Occipital lobe (tissue), 2 donors: ENCODE results near the gene PARVB. TPM values are rescaled to one million over a fixed set of nuclear protein-coding genes. Genes with fewer than 3 reads are reported as not detected.

ENCODE experiments used
- DNase-seq: peaks from one replicate; lab custom pipeline; 2025; lab: John Stamatoyannopoulos, UW
- total RNA-seq: library from RNA; depleted of rRNA; stranded (reverse); fragments of >200 nt; gene quantifications from one replicate; pipeline ENCODE4 v1.2.3, GENCODE V29; 2014

Gene PARVB
- total RNA-seq, 1 donor from 2014 or later, result 5.1 TPM

DNA sequence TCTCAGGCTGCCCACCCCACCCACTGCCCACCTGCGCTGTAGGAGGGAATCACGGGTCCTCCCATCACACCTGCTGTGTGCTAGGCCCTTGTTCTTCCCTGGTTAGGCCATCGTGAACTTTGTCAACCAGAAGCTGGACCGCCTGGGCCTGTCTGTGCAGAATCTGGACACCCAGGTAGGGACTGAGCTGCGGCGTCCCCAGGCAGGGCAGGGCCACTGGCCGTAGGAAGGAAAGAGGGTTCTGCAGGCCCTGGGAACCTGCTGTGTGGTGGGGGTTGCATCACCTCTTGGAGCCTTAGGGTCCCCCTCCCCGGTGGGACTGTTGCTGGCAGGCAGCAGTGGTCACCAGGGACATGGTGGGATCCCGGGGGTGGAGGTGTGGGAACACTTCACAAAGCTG lies 172.1 kb downstream of the PARVB start:
- DNase-seq, result no peak

DNA sequence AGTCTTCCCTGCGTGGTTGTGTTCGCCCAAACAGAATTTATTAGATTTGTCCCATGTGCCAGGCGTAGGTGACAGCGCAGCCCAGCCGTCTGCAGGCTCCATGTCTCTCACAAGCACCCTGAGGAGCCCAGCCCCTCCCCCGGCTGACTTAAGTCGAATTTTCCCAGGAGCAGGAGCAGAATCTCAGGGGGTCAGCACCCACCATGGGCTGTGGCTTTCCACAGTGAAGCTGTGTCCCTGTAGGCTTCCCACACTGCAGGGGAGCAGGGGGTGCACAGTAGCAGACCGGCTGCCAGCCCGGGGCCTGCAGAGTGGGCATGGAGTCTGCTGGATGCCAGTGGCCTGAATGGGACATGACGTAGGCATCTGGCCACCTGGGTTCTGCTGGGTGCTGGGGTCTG lies 172.6 kb downstream of the PARVB start:
- no peak for DNase-seq

DNA sequence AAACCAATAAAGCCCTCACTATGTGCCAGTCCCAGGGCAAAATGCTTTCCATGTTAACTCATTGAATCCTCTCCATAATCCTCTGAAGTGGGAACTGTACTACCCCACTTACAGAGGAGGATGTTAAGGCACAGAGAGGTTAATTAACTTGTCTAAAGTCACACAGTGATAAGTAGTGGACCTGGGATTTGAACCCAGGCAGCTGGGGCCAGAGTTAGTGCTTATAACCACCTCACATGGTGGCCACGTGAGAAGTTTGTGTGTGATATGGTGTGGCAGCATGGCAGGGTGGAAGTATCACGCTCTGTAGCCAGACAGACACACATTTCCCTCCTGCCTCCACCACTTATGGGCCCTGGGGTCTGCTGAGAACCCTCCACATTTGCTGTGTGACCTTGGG lies 173.2 kb downstream of the PARVB start:
- no peak for DNase-seq

- no peak for DNase-seq
These were observed 175.1 kb downstream of the PARVB start for GRCh38 chr22:44199164-44199563.

- DNase-seq, result no peak
These were observed 175.8 kb downstream of the PARVB start for GRCh38 chr22:44199866-44200265.

GRCh38 chr22:44200451-44200850 lies 176.3 kb downstream of the PARVB start:
- DNase-seq, result no peak

DNA sequence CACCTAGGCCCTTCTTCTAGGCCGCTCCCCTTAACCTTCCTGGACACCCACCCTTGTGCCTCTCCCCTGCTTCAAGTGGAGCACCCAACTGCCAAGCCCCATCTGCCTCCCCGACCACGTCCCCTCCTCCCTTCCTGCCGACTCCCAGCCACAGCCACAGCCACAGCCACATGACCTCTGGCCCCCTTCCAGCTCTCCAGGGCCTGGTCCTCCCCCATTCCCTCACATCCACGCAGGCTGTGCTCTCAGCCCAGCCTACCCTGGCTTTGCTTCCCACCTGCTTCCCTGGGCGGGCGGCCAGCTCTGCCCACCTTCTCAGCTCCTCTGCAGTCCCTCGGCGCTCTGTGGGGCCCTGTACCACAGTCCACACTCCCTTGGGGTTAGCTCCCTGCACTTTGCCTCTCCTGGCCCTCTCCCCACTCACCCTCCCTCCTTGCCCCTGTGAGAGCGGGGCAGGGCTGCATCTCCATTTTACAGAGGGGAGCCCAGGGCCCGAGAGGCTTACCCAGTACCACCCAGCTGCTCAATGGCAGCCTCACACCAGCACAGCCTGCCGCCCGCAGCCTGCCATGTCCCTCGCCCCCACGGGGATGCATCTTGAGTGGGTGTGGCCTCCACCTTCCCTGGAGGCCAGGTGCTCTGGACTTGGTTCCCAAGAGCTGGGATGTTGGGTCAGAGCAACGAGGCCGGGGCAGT lies 176.9 kb downstream of the PARVB start:
- DNase-seq, result no peak

GRCh38 chr22:44201665-44202064 lies 177.6 kb downstream of the PARVB start:
- DNase-seq, result no peak

- DNase-seq, result peak; percentile 32
These were observed 178.2 kb downstream of the PARVB start for GRCh38 chr22:44202261-44202789.

GRCh38 chr22:44203203-44203602 lies 179.1 kb downstream of the PARVB start:
- no peak for DNase-seq

GRCh38 chr22:44204739-44205515 lies 180.8 kb downstream of the PARVB start:
- DNase-seq, result no peak

GRCh38 chr22:44205516-44206329 lies 181.6 kb downstream of the PARVB start:
- DNase-seq, result no peak

DNA sequence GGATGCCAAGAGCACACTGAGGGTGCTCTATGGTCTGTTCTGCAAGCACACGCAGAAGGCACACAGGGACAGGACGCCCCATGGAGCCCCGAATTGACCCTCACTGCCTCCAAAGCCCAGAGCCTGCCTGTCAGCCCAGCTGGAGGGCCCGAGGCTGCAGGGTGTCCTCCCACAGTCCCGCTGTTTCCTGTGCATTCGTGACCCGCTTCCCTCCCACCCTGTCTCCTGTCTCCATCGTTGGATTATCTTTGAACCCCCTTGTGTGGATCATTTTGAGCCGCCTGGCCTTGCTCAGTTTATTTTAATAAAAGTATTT lies 182.2 kb downstream of the PARVB start:
- no peak for DNase-seq

- DNase-seq, result no peak
These were observed 182.6 kb downstream of the PARVB start for GRCh38 chr22:44206696-44207095.

- no peak for DNase-seq
These were observed 183.3 kb downstream of the PARVB start for GRCh38 chr22:44207173-44207980.

DNA sequence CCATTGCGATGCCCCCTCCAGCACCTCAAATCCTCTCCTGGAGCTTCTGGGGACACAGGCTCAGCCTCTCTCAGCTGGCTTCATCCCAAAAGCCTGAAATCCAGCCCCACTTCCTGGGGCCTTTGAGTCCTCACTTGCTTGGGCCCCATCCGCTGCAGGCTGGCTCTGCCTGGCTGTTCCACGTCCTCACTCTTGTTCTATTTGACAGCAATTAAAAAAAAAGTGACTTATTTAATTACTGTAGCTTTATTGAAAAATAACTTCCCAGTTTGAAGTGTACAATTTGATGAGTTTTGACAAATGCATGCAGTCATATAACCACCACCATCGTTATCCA lies 183.8 kb downstream of the PARVB start:
- no peak for DNase-seq

- DNase-seq, result no peak
These were observed 185.2 kb downstream of the PARVB start for GRCh38 chr22:44209343-44209742.

DNA sequence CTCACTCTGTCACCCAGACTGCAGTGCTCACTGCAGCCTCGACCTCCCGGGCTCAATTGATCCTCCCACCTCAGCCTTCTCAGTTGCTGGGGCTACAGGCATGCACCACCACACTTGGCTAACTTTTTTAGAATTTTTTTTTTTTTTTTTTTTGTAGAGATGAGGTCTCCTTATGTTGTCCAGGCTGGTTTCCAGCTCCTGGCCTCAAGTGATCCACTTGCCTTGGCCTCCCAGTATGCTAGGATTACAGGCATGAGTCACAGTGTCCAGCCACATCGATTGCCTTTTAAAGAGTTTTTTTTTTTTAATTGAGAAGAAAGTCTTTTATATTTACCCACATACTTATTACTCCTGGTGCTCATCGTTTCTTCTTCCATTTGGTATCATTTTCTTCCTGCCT lies 186.6 kb downstream of the PARVB start:
- no peak for DNase-seq

GRCh38 chr22:44211256-44211945 lies 187.3 kb downstream of the PARVB start:
- DNase-seq, result no peak
